Body of pancreas (tissue), 4 donors: ENCODE data around the gene PRPS2. TPM values are rescaled to one million over a fixed set of nuclear protein-coding genes. Genes with fewer than 3 reads are reported as not detected.
A peak's percentile ranks its signal among the peaks of the same experiment; 100 is the strongest.

Experiments used
- ATAC-seq: fragments of 150-250 bp; one replicate; pipeline ENCODE4 v1.9.1; 2016
- DNase-seq, 4 donors: peaks; one replicate each; pipeline ENCODE4 v3.0.0-alpha.2; 2019
- H3K27ac ChIP-seq, 4 donors: fragments of 200-600 bp; sonication (generic); 1 replicate in 3 of 4; 2 replicates in 1 of 4; pipeline versions ENCODE4 v1.5.1 to v1.6.1; 2016 to 2019; ENCODE audit warnings: mild to moderate bottlenecking in 1 of 4, mixed read lengths in 1 of 4, moderate library complexity in 1 of 4
- H3K27me3 ChIP-seq, 2 donors: fragments of 200-600 bp; sonication (generic); one replicate each; pipeline ENCODE4 v1.6.0; 2016; ENCODE audit warnings: mild to moderate bottlenecking in 1 of 2
- H3K36me3 ChIP-seq, 2 donors: fragments of 200-600 bp; sonication (generic); replicated peaks in 1 of 2; 2 replicates each; pipeline ENCODE4 v1.5.1; 2016; ENCODE audit warnings: low read depth in 2 of 2; ENCODE audit not compliant: insufficient read depth in 1 of 2
- H3K4me1 ChIP-seq: fragments of 200-600 bp; sonication (generic); one replicate; pipeline ENCODE4 v1.6.0; 2016
- H3K4me3 ChIP-seq, 2 donors: fragments of 200-600 bp; sonication (generic); 1 replicate in 1 of 2; 2 replicates in 1 of 2; pipeline ENCODE4 v1.5.1; 2016 to 2019
- H3K9me3 ChIP-seq, 3 donors: fragments of 200-600 bp; sonication (generic); 1 replicate in 2 of 3; 2 replicates in 1 of 3; pipeline ENCODE4 v1.5.1; 2016
- CTCF ChIP-seq, 7 experiments: fragments of 450-650 bp in 4 of 7; fragments of 200-600 bp in 3 of 7; sonication (generic) in 3 of 7; IDR thresholded peaks; one replicate each; pipeline ENCODE4 v1.5.1; 2016 to 2019; ENCODE audit warnings: antibody characterized with exemption in 7 of 7
- POLR2A ChIP-seq, 3 donors: fragments of 450-650 bp; IDR thresholded peaks; one replicate each; pipeline ENCODE4 v1.6.1; 2016; ENCODE audit warnings: antibody characterized with exemption in 3 of 3, mild to moderate bottlenecking in 2 of 3
- WGBS, 2 donors: methylation state at CpG; one replicate each; pipeline ENCODE4 v1.1.5; 2017; 5-methylcytosine and 5-hydroxymethylcytosine counted together
- intact Hi-C: fragments of 100-400 bp; cut with DNase I; formaldehyde crosslinking; loops from one replicate; pipeline ENCODE4 v1.15.1; 2023
- total RNA-seq, 2 donors: library from RNA; depleted of rRNA; stranded (reverse); fragments of >200 nt; gene quantifications; one replicate each; pipeline ENCODE4 v1.1.0, GENCODE V29; 2016

The PRPS2 gene
- total RNA-seq, 2 donors from 2014 or later: 6.3 to 41.8 TPM

GRCh38 chrX:12790885-12791256 is 341 bp upstream of the PRPS2 start:
- no peak for ATAC-seq
- intact Hi-C loops: no loop called here
- Histone ChIP-seq H3K9me3 (no peaks in the 10 kb centered on the region), H3K27ac (peak overlapping the region in 3 of 4 donors; percentile 64 to 71 (median 70)), H3K4me3 (peak overlapping the region; percentile 50 to 62), H3K36me3 (no peaks in the 10 kb centered on the region), H3K27me3 (no peaks in the 10 kb centered on the region), H3K4me1 (peaks cover 11% of the 10 kb centered on the region)
- whole genome bisulfite sequencing, 2 donors: 0 to 4% methylated on average over 2 to 18 of the region's 21 CpGs
- DNase-seq: no peak
- TF ChIP-seq CTCF (IDR thresholded peaks at IDR 0.05) (no peak), POLR2A (IDR thresholded peaks at IDR 0.05) (no peak)

DNA sequence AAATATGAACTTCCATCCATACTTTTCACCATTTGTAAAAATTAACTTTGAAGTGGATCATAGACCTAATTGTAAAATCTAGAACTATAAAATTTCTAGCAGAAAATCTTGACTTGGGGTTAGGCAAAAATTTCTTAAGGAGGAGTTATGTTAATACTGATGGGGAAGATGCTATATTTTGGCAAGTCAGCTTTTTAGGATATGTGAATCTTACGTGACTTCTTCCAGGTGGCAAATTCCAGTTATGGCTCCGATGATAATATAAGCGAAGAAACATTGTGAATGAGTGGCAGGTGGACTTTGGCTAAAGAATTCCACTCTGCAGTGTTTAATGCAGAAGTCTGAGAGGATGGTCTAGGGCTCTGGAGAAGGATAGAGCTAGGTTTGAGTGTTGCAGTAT is 1.5 kb downstream of the PRPS2 start:
- no peak for ATAC-seq
- H3K4me1 ChIP-seq: peaks cover 11% of the 10 kb centered on the region
- 39 to 43% methylated on average over 2 to 3 of the region's 3 CpGs for WGBS, 2 donors
- H3K27ac ChIP-seq: no peak overlapping the region
- TF ChIP-seq CTCF (IDR thresholded peaks at IDR 0.05): no peak
- TF ChIP-seq POLR2A (IDR thresholded peaks at IDR 0.05): no peak
- no peaks in the 10 kb centered on the region for H3K9me3 ChIP-seq
- H3K27me3 ChIP-seq: no peaks in the 10 kb centered on the region
- no peaks in the 10 kb centered on the region for H3K36me3 ChIP-seq
- H3K4me3 ChIP-seq: no peak overlapping the region
- intact Hi-C loops: no loop called here
- no peak for DNase-seq

DNA sequence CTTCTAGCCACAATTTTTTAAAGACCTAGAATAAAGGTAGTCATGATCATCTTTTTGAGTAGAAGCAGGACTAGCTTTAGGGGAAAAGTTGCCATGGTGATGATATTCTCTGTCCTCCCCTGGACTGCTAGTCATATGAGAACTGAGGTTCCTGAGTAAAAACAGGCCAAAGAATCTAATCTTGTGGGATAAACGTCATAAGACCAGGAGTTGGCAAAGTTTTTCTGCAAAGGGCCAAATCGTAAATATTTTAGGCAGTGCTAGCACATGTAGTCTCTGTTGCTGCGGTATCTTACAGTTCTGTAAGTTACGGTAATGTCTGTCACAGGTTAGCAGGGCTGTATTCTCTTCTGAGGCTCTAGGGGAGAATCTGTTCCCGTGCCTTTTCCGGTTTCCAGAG is 3.4 kb downstream of the PRPS2 start:
- intact Hi-C loops: no loop called here
- Histone ChIP-seq H3K36me3 (no peaks in the 10 kb centered on the region), H3K9me3 (no peaks in the 10 kb centered on the region), H3K27ac (no peak overlapping the region), H3K4me3 (no peak overlapping the region), H3K27me3 (no peaks in the 10 kb centered on the region), H3K4me1 (peaks cover 11% of the 10 kb centered on the region)
- TF ChIP-seq POLR2A (IDR thresholded peaks at IDR 0.05) (no peak), CTCF (IDR thresholded peaks at IDR 0.05) (no peak)
- DNase-seq (no peak), ATAC-seq (no peak)
- WGBS, 2 donors: 76 to 83% methylated on average over 6 of the region's 6 CpGs

GRCh38 chrX:12798601-12799000 is 7.4 kb downstream of the PRPS2 start:
- H3K4me3 ChIP-seq: no peak overlapping the region
- ATAC-seq (no peak), DNase-seq (no peak)
- H3K27ac ChIP-seq: no peak overlapping the region
- WGBS, 2 donors: 98 to 100% methylated on average over 2 to 3 of the region's 3 CpGs
- no peak for TF ChIP-seq CTCF (IDR thresholded peaks at IDR 0.05)
- TF ChIP-seq POLR2A (IDR thresholded peaks at IDR 0.05): no peak
- no peaks in the 10 kb centered on the region for H3K36me3 ChIP-seq
- no peaks in the 10 kb centered on the region for H3K9me3 ChIP-seq
- no peaks in the 10 kb centered on the region for H3K4me1 ChIP-seq
- no peaks in the 10 kb centered on the region for H3K27me3 ChIP-seq
- intact Hi-C loops: no loop called here

DNA sequence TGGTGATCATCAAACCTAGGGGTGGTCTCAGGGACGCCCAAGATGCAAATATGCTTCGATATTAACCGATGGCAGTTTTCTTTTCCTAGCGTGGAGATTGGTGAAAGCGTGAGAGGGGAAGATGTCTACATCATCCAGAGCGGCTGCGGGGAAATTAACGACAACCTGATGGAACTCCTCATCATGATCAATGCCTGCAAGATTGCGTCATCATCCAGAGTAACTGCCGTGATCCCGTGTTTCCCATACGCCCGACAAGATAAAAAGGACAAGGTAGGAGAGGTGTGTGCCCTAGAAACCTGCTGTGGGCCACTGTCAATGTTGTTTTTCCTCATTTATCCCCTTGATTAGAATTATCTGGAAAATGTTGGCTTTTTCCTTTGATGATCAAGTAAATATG is 7.9 kb downstream of the PRPS2 start:
- intact Hi-C loops: no loop called here

More for the DNA sequence above, 7.9 kb downstream of the PRPS2 start:
- DNase-seq (no peak), ATAC-seq (no peak)
- H3K36me3 ChIP-seq: no peaks in the 10 kb centered on the region
- 87 to 89% methylated on average over 12 to 13 of the region's 13 CpGs for WGBS, 2 donors
- H3K4me3 ChIP-seq: no peak overlapping the region
- no peak overlapping the region for H3K27ac ChIP-seq
- TF ChIP-seq POLR2A (IDR thresholded peaks at IDR 0.05): no peak
- TF ChIP-seq CTCF (IDR thresholded peaks at IDR 0.05): no peak
- no peaks in the 10 kb centered on the region for H3K4me1 ChIP-seq
- H3K9me3 ChIP-seq: no peaks in the 10 kb centered on the region
- H3K27me3 ChIP-seq: no peaks in the 10 kb centered on the region
